PC-3 (cell line): ENCODE results near the gene SOX6. TPM values are rescaled to one million over a fixed set of nuclear protein-coding genes. Genes with fewer than 3 reads are reported as not detected.
A peak's percentile ranks its signal among the peaks of the same experiment; 100 is the strongest.

Experiments
- ATAC-seq: fragments of 200-7000 bp; cut with Tn5 transposase; 2 replicates; pipeline ENCODE4 v1.9.1; 2020; ENCODE audit warnings: mild to moderate bottlenecking, moderate library complexity
- BruUV-seq: library from RNA; stranded (reverse); fragments of 400-500 nt; replicated peaks from 2 replicates; lab custom pipeline; 2021; lab: Mats Ljungman, UMichigan
- CTCF ChIA-PET: fragments of 300-600 bp; sonication (Branson Sonifier 250); formaldehyde crosslinking; loops from one replicate; lab custom pipeline; 2022; ENCODE audit warnings: antibody characterized with exemption; lab: Charles Lee
- POLR2A ChIA-PET: fragments of 300-600 bp; sonication (Branson Sonifier 250); formaldehyde crosslinking; loops from one replicate; lab custom pipeline; 2022; ENCODE audit warnings: antibody characterized with exemption; ENCODE audit not compliant: unreplicated experiment; lab: Charles Lee
- DNase-seq: peaks from one replicate; pipeline ENCODE4 v3.0.0-alpha.2; 2015
- H2AFZ ChIP-seq: fragments of 300-600 bp; sonication (generic); 2 replicates; pipeline ENCODE4 v1.6.0; 2016; ENCODE audit warnings: antibody characterized with exemption, low read length
- H3F3A ChIP-seq: fragments of 300-600 bp; sonication (generic); one replicate; pipeline ENCODE4 v1.6.0; 2017; ENCODE audit warnings: antibody characterized with exemption, low read length, control low read depth, mild to moderate bottlenecking; ENCODE audit not compliant: unreplicated experiment
- H3K27ac ChIP-seq: fragments of 300-600 bp; sonication (generic); 2 replicates; pipeline ENCODE4 v1.5.1; 2016; ENCODE audit warnings: mild to moderate bottlenecking, low read length
- H3K27me3 ChIP-seq: fragments of 300-600 bp; sonication (generic); 2 replicates; pipeline ENCODE4 v1.6.1; 2016; ENCODE audit warnings: low read length, mixed read lengths
- H3K36me3 ChIP-seq: fragments of 300-600 bp; sonication (generic); 2 replicates; pipeline ENCODE4 v1.6.1; 2016; ENCODE audit warnings: low read depth, mixed run types, low read length, mixed read lengths
- H3K4me1 ChIP-seq: fragments of 300-600 bp; sonication (generic); 2 replicates; pipeline ENCODE4 v1.5.1; 2016; ENCODE audit warnings: low read length; ENCODE audit not compliant: insufficient read depth
- H3K4me2 ChIP-seq: fragments of 300-600 bp; sonication (generic); 2 replicates; pipeline ENCODE4 v1.6.0; 2016; ENCODE audit warnings: low read length
- H3K4me3 ChIP-seq: fragments of 300-600 bp; sonication (generic); 2 replicates; pipeline ENCODE4 v1.5.1; 2016; ENCODE audit warnings: mild to moderate bottlenecking, low read length, mixed read lengths
- H3K79me2 ChIP-seq: fragments of 300-600 bp; sonication (generic); 2 replicates; pipeline ENCODE4 v1.6.1; 2017; ENCODE audit warnings: low read length, mixed read lengths
- H3K9ac ChIP-seq: fragments of 300-600 bp; sonication (generic); 2 replicates; pipeline ENCODE4 v1.6.0; 2016; ENCODE audit warnings: mild to moderate bottlenecking, low read length
- H3K9me2 ChIP-seq: fragments of 300-600 bp; sonication (generic); replicated peaks from 2 replicates; pipeline ENCODE4 v1.6.1; 2016; ENCODE audit warnings: mixed run types, low read length, mixed read lengths
- H3K9me3 ChIP-seq: fragments of 300-600 bp; sonication (generic); 2 replicates; pipeline ENCODE4 v1.6.1; 2016; ENCODE audit warnings: low read length, mixed read lengths
- H4K20me1 ChIP-seq: fragments of 300-600 bp; sonication (generic); 2 replicates; pipeline ENCODE4 v1.6.1; 2016; ENCODE audit warnings: low read length, mixed read lengths
- CTCF ChIP-seq: fragments of 300-600 bp; sonication (generic); conservative IDR thresholded peaks from 2 replicates; pipeline ENCODE4 v1.5.1; 2017; ENCODE audit warnings: antibody characterized with exemption, low read depth, mild to moderate bottlenecking, low read length
- EZH2 ChIP-seq: fragments of 300-600 bp; sonication (generic); IDR thresholded peaks from one replicate; pipeline ENCODE4 v1.6.1; 2017; ENCODE audit warnings: antibody characterized with exemption, mild to moderate bottlenecking, low read length; ENCODE audit not compliant: unreplicated experiment
- EZH2phosphoT487 ChIP-seq: fragments of 300-600 bp; sonication (generic); IDR thresholded peaks from 2 replicates; pipeline ENCODE4 v1.6.1; 2018; ENCODE audit warnings: mild to moderate bottlenecking, antibody characterized with exemption, low read length, borderline replicate concordance
- intact Hi-C: fragments of 100-400 bp; cut with micrococcal nuclease; formaldehyde crosslinking; loops from 2 replicates; pipeline ENCODE4 v1.9.0; 2023
- total RNA-seq: library from RNA; depleted of rRNA; stranded (reverse); fragments of >200 nt; gene quantifications from 2 replicates; pipeline ENCODE4 v1.2.3, GENCODE V29; 2014

Gene SOX6
- total RNA-seq, 1 experiment from 2014 or later = not detected

GRCh38 chr11:15970506-15971214 is 385.7 kb downstream of the SOX6 start:
- Histone ChIP-seq H3K9ac (no peak overlapping the region), H2AFZ (0 out of 2 replicates have a peak overlapping the region, but pooled peaks have one; percentile 68)
- POLR2A ChIA-PET = no interaction called here

GRCh38 chr11:15969701-15970329 is 386.5 kb downstream of the SOX6 start:
- POLR2A ChIA-PET = no interaction called here
- ATAC-seq = no peak

More at GRCh38 chr11:15970506-15971214, 385.7 kb downstream of the SOX6 start:
- H3K27me3 ChIP-seq = no peaks in the 10 kb centered on the region
- peaks cover 8% of the 10 kb centered on the region for H3K4me1 ChIP-seq
- intact Hi-C loops = no loop called here
- H3K9me3 ChIP-seq = no peaks in the 10 kb centered on the region
- H3K4me2 ChIP-seq = peak overlapping the region; percentile 42; the same call in 1 of the 2 replicates
- H3K36me3 ChIP-seq = no peaks in the 10 kb centered on the region
- DNase-seq (no peak), ATAC-seq (no peak)
- TF ChIP-seq EZH2phosphoT487 (no peak), CTCF (no peak), EZH2 (no peak)
- H3K4me3 ChIP-seq = no peak overlapping the region
- CTCF ChIA-PET = no interaction called here
- H3K79me2 ChIP-seq = no peaks in the 10 kb centered on the region
- H4K20me1 ChIP-seq = no peaks in the 10 kb centered on the region
- no peaks in the 10 kb centered on the region for H3K9me2 ChIP-seq
- BruUV-seq = no TSS peak
- no peaks in the 10 kb centered on the region for H3F3A ChIP-seq
- no peak overlapping the region for H3K27ac ChIP-seq

More at GRCh38 chr11:15969701-15970329, 386.5 kb downstream of the SOX6 start:
- CTCF ChIA-PET = no interaction called here
- BruUV-seq = no TSS peak
- Histone ChIP-seq H3K79me2 (no peaks in the 10 kb centered on the region), H3K4me1 (peaks cover 8% of the 10 kb centered on the region), H3F3A (no peaks in the 10 kb centered on the region), H3K27ac (peak overlapping the region; percentile 40), H3K9ac (0 out of 2 replicates have a peak overlapping the region, but pooled peaks have one; percentile 2), H3K4me2 (peak overlapping the region; percentile 42), H4K20me1 (no peaks in the 10 kb centered on the region), H2AFZ (peak overlapping the region; percentile 68; the same call in 1 of the 2 replicates), H3K4me3 (no peak overlapping the region), H3K36me3 (no peaks in the 10 kb centered on the region), H3K27me3 (no peaks in the 10 kb centered on the region), H3K9me2 (no peaks in the 10 kb centered on the region), H3K9me3 (no peaks in the 10 kb centered on the region)
- intact Hi-C loops = no loop called here
- TF ChIP-seq EZH2 (no peak), CTCF (no peak), EZH2phosphoT487 (no peak)
- DNase-seq = no peak
